Measurements from ENCODE around the gene HS3ST5.

GRCh38 chr6:114162691-114163347, 180.0 kb downstream of the HS3ST5 start:
- TF ChIP-seq TAF1 (IDR thresholded peaks at IDR 0.05; ENCODE audit: borderline replicate concordance, insufficient read depth, low read length) (no peak), POLR2AphosphoS5 (IDR thresholded peaks at IDR 0.05; ENCODE audit: low read depth, low read length) (no peak)

Measured in PFSK-1 (cell line).